ENCODE results near the gene IMMP2L.
"Not testable (repeated sequence)": the region's sequence is repeated elsewhere in the genome, so short reads cannot be mapped to it uniquely, and the experiment has no call there.

The IMMP2L gene

GRCh38 chr7:110669410-110669809 lies 892.9 kb downstream of the IMMP2L start:
- no peak for TF ChIP-seq CTCF (conservative IDR thresholded peaks at IDR 0.05)
- H3K27ac ChIP-seq: no peak overlapping the region

GRCh38 chr7:110664803-110665202 lies 897.5 kb downstream of the IMMP2L start:
- no peak overlapping the region for H3K27ac ChIP-seq
- no peak for TF ChIP-seq CTCF (conservative IDR thresholded peaks at IDR 0.05)

GRCh38 chr7:110660637-110661036 lies 901.7 kb downstream of the IMMP2L start:
- not testable (repeated sequence) for H3K27ac ChIP-seq

- TF ChIP-seq CTCF (conservative IDR thresholded peaks at IDR 0.05): no peak
Observed at GRCh38 chr7:110650328-110650727, 912.0 kb downstream of the IMMP2L start.

GRCh38 chr7:110647266-110647665 lies 915.0 kb downstream of the IMMP2L start:
- TF ChIP-seq CTCF (conservative IDR thresholded peaks at IDR 0.05): no peak
- no peak overlapping the region for H3K27ac ChIP-seq

More at GRCh38 chr7:110650328-110650727, 912.0 kb downstream of the IMMP2L start:
- no peak overlapping the region for H3K27ac ChIP-seq

GRCh38 chr7:110646804-110647203 lies 915.5 kb downstream of the IMMP2L start:
- no peak for TF ChIP-seq CTCF (conservative IDR thresholded peaks at IDR 0.05)

GRCh38 chr7:110645616-110646015 lies 916.7 kb downstream of the IMMP2L start:
- H3K27ac ChIP-seq: no peak overlapping the region
- TF ChIP-seq CTCF (conservative IDR thresholded peaks at IDR 0.05): no peak

More at GRCh38 chr7:110646804-110647203, 915.5 kb downstream of the IMMP2L start:
- no peak overlapping the region for H3K27ac ChIP-seq

- no peak for TF ChIP-seq CTCF (conservative IDR thresholded peaks at IDR 0.05)
Observed at GRCh38 chr7:110645060-110645459, 917.2 kb downstream of the IMMP2L start.

More at GRCh38 chr7:110645060-110645459, 917.2 kb downstream of the IMMP2L start:
- H3K27ac ChIP-seq: no peak overlapping the region
